T-helper 1 cell (primary cell): ENCODE measurements around the gene TOX2.

ENCODE experiments used
- DNase-seq, 5 donors: peaks; one replicate each; pipeline ENCODE4 v3.0.0-alpha.2; 2012 to 2020

The TOX2 gene

DNA sequence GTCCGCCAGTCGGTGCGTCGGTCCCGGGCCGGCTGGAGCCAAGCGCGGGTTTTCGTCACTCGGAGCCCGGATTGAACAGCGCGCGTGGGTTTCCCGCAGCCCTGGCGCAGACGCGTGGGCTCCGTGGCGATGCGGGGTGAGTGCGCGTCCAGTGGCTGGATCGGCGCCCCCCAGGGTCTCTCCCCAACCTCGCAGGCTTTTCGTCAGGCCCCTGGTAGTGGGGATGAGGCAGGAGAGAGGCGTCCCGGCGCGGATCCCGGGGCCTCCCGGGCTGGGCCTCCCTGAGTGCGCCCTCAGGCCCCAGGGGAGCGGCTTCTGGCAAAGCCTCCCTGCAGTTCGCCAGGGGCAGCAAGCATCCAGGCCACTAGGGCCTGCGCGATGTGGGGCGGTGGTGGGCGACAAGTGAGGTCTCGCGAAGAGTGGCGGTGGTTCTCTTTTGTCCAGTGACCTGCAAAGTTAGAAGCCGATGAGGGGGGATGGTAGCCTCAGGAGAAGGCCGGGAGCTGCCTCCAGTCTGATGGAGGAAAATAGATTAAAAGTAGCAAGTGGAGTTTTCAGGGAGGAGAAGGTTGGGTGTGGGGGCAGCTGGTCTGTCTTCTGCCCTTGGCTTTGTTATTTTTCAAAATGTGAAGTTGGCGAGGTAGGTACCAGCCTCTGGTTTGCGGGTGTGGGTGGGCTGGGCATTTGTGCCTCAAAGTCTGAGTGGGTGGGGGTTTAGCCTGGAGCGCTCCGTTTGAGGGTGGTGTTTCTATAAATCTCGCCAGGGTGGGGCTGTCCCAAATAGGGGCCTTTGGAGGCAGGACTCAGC is 1.6 kb downstream of the TOX2 start:
- DNase-seq, result no peak

DNA sequence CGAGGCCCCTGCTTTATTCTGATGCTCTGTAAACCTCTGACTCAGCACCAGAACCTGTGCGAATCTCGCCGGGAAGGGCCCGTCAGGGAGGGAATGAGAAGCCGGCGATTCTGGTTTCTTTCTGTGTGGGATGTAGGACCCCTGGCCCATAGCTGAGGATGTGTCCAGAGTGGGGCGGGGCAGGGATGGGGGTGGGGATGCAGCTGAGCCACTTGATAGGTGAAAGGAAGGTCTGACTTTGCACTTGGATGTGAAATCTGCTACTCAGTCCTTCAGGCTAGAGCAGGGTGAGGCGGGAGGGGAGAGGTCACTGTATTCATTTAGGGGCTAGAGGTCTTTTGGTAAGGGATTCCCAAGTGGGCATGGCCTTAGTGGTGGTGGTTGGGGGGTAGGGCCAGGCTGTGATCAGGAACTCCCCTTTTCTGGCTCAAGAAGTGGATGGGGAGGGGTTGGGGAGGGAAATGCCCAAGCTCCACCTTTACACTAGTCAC is 2.3 kb downstream of the TOX2 start:
- peak in 1 of 5 donors; percentile 17 for DNase-seq

DNA sequence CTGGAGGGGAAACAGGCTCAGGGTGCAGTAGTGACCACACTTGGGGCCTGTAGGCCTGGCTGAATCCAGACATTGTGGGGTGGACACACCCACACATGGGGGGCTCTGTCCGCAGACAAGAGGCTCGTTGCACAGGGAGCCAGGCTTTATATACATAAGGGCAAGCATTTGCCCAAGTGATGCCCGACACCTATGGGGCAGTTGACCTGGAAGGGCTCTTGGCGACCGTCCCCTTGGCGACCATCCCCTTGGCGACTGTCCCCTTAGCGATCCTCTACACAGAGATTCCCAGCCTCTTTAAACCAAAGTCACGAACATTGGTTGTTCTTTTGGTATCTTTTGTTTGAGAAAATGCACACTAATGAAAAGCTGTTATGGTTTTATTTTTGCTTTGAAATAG is 2.7 kb downstream of the TOX2 start:
- DNase-seq, result no peak

DNA sequence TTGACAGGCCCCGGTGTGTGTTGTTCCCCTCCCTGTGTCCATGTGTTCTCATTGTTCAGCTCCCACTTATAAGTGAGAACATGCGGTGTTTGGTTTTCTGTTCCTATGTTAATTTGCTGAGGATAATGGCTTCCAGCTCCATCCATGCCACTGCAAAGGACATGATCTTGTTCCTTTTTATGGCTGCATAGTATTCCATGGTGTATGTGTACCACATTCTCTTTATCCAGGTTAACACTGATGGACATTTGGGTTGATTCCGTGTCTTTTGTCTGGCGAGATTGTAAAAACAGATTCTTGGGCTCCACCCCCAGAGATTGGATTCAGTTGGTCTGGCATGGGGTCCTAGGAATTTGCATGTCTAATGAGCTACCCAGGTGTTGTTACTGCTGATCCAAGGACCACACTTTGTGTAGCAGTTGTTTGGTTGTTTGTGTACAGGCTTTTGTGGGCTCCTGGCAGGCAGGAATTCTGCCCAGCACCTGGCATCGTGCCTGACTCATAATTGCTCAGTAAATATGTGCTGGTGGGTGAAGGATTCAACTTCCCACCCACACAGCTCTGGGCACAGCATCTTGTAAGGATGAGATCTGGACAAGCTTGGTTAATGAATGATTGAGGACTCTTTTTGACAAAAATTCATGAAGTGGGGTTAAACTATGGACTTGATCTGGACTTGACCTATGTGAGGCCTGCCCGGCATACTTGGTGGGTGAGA is 5.2 kb downstream of the TOX2 start:
- DNase-seq, result no peak

DNA sequence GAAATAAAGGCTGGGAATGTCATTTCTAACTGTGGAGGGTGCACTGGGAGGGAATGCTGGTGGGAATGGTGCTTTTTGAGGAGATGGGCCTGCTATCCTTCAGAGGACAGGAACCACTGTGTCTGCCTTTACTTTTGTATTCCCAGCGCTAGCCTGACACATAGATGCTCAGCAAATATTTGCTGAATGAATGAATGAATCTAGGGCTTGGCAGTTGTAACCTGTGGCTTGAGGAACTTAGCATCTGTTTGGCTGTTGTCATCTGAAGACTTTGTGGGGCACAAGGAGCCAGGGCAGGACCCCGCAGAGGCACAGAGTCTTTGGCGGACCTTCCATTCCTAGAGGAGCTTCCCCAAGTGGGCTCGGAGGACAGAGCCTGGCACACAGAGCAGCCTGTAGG is 6.1 kb downstream of the TOX2 start:
- no peak for DNase-seq

DNA sequence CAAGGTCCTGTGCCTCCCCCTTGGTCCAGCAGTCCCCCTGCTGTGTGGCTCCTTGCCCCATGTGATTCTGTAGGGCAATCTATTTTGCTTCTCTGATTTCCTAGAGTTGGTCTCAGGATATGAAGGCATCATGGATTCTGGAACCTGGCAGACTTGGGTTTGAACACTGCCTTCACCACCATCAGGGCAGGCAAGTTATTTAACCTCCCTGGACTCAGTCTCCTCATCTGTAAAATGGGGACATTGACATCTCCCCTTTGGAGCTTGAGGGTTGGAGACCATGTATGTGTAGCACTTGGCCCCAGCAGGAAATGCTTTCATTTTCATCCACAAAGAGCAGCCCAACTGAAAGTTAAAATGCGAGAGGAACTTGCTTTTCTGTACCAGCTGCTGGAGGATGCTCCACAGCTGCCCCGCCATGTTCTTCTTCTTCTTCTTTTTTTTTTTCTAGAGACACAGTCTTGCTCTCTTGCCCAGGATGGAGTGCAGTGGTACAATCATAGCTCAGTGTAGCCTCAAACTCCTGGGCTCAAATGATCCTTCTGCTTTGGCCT is 6.7 kb downstream of the TOX2 start:
- DNase-seq, result peak in 1 of 5 donors; percentile 51

DNA sequence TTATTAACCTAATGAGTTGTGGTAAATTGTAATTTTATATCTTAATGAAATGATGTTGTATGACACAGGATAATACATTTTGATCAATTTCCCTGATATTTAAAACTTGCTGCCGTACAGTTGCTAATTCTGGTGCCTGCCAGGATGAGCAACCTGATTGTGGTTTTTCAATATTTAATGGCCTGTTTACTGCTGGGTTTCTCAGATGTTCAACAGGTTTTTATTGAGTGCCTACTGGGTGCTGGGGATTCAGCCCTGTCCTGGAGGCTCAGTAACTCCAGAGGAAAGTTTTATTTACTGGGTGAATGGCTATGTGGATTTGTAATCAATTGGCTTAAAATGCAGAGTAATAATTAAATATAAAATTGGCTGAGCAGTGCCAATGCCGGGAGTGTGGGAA is 8.0 kb downstream of the TOX2 start:
- no peak for DNase-seq

DNA sequence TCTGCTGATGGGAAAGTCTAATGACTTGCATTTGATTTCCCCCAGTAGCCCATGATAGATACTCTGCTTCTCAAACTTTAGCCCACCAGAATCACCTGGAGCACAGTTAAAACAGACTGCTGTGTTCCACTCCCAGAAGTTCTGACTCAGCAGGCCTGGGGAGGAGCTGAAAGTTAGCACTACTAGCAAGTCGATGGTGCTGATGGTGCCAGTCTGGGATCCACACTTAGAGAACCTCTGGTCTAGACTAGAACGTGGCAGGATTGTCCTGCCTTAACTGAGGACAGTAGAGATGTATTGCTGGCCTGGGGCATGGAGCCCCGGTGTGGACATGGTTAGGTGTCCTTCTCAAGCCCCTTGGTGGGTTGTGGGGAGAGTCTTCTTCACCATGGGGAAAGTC is 8.7 kb downstream of the TOX2 start:
- DNase-seq, result no peak

DNA sequence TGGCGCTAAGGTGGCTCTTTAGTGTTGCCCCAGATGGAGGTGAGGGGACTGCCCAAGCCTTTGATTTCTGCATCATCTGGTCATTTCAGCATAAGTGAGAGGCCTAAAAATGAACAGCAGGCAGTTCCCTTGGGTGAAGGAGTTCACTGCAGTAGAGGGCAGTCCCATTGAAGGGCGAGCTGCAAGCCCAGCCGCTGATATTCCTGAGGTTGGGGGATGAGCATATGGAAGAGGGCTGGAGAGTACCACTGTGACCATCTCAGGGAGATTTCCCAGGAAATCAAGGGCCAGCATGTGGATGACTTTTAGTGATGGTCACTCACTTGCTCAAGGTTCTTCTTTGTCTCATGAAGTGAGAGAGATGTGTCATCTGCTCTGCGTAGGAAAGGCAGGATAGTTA is 9.3 kb downstream of the TOX2 start:
- DNase-seq, result no peak

DNA sequence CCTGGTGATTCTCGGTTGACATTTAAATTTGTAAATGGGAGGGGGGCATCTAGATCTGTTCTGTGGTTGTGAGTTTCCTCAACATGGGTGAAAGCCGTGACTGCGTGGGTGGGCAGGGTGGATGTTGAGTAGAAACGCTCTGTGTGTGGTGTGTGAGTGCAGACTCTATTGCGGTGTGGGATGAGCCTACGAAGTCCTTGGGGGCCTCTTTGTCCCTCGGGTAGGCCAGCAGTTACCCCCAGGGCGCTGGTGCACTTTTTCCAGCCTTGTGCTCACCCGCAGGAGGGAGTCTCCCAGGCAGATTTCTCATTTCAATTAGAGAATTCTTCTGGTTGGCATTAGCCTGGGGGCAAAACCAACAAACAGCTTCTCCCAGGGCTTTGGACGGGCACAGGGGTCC is 10.6 kb downstream of the TOX2 start:
- DNase-seq, result peak in 1 of 5 donors; percentile 25

DNA sequence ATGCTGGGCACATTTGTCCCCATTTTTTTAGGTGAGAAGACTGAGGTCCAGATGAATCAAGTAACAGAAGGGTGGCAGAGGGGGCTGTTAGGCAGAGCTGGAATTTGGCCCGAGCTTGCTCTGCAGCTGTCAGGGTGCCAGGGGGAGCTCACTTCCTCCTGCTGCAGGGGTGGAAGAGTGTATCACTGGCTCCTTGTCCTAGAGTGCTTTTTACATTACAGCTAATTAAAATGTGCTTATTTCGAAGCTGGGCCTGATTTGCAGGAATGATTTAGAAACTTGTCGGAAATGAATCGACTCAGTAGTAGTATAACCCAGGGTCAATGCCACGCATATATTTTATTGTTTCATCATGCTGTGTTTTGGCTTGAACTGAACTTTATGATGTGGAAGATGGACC is 11.1 kb downstream of the TOX2 start:
- DNase-seq, result no peak

DNA sequence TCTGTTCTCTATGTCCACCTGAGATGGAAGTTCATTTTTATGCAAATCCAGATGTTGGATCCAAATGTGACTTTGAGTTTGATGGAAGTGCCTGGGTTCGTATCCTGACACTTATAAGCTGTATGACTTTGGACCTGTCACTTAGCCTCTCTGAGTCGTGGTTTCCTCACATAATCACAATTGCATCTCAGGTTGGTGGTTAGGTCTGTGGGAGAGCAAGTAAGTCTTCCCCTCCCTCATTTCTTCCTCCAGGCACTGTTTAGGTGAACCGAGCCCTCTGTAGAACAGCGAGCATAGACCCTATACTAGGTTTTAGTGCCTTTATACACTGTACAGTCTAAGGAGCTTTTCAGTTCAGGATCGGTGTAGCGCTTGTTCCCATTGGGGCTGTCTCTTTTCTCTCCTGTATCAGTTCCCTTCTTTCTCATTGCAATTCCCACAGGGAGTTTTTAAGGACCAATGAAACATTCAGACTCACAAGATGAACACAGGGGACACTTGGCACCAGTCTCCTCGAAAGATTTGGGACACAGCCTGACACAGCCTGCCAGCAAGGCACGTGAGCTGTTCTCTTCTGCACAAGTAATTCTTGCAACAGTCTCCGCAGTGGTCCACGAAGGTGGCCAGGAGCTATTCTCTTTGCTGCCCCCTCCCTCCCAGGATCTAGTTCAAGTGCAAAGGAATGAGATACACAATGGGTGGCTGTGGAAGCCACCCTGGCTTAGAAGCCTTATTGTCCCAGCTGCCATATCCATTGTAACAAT is 11.8 kb downstream of the TOX2 start:
- DNase-seq, result no peak

DNA sequence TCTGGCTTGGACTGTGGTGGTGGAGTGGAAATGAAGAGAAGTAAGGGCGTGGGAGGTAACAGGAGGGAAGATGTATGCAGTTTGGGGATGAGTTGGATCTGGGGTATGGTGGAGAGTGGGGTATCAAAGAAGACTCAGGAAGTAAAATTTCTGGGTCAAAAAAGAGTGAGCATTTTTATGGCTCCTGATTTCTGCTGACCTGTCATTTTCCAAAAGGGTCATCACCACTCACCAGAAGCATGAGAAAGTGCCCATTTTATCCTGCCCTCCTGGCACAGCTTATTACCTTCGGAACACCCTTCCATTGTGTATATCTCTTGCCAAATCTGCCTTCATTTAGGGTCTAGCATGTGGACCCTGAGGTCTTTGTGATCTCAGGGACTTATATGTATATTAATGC is 17.3 kb downstream of the TOX2 start:
- DNase-seq, result no peak

DNA sequence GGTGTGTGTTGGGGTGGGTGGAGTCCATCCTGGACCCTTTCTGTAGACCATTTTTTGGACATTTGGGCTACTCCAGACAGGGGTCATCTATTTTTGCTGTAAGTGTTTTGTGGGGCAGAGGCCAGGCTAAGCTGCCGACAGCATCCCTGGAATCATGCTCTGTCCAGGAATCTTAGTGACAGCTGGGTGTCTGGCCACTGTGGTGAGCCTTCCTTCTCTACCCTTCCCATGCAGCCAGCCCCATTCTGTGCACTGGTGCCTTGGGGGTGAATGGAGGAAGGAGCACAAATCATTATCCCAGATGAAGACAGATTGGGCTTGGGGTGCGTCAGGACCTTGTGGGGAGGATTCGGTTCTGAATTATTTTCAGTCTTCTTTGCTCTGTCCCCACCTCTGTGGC is 20.2 kb downstream of the TOX2 start:
- DNase-seq, result no peak

DNA sequence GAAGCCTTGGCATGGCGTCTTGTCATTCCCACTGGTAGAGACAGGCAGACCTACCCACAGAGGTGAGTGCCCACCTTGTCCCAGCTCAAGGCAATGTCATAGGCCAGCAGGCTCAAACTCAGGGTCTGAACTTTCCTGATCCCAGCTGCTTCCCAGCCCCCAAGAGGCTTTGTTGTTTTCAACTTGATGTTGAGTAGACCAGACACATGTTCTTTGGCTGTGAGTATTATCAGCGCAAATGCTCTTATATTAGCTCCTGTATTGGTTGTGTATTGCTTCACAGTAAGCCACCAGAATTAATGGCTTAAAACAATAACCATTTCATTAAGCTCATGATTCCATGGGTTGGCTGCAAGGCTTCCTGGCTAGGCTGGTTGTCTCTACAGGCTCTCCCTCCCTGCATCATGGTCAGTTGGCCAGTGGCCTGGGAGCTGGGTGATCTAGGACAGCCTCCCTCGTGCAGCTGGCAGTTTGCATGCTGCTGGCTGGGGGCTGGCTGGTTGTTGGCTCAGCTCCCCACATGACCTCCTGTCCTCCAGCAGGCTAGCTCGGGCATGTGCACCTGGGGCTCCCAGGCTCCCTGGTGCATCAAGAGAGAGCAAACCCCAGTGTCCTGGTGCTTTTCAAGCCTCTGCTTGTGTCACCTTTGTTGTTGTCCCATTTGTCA is 21.6 kb downstream of the TOX2 start:
- no peak for DNase-seq

DNA sequence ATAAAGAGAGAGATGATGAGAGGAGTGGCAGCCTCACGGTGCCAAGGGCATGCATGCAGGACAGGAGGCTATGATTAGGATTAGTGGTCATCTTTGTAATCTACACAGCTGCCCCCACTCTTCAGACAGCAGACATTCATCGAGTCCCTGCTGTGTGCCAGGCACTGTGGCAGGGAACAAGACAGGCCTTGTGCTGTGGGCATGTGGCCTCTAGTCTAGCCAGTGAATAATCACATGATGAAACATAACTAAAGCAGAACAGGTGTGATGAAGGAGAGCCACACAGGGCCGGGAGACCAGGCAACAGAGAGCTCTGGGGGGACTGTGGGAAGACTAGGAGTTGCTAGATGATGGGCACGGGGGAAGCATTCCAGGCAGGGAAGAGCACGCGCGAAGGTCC is 22.2 kb downstream of the TOX2 start:
- no peak for DNase-seq

DNA sequence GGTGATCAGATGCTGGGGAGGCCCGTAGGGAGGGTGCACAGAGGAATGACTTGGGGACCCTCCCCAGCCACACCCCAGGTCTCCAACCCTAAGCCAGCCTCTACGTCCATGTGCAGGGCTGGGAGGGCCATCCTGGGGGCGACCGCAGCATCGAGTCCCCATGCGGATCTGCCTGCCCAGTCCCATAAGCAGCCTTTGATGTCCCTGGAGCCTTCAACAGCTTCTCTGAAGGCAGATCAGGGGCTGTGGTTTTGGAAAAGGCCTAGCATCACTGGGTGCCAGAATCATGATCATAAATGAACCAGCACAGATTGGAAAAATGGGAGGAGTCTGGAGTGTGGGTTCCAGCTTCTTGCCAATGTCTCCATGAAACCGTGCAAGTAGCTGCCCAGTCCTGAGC is 22.9 kb downstream of the TOX2 start:
- DNase-seq, result no peak

DNA sequence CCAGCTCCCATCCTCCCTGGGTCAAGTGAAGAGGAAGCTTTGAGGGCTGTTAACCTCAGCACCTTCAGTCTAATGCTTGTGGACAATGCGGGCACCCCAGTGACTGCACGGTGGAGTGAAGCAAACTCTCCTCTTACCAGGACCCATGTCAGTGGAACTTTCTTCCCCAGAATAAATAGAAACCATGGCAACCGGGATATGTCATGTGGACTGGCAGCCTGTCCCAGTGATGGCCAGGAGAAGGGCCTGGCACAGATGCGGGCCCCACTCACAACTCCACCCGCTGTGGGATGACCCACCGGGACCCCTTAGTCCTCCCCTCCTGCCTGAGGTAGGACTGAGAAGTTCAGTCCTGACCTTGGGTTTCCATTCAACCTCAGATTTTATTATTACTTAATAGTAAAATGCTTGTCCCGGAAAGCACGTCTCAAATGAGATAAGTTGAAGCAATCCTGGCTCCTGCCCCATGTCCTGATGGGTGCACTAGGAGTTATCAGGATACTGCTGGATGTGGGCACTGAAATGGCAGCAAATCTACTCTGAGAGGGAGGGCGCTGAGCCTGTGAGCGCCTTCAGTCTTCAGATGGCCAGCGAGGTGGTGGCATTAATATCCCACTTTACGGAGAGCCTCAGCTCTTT is 23.5 kb downstream of the TOX2 start:
- DNase-seq, result no peak

DNA sequence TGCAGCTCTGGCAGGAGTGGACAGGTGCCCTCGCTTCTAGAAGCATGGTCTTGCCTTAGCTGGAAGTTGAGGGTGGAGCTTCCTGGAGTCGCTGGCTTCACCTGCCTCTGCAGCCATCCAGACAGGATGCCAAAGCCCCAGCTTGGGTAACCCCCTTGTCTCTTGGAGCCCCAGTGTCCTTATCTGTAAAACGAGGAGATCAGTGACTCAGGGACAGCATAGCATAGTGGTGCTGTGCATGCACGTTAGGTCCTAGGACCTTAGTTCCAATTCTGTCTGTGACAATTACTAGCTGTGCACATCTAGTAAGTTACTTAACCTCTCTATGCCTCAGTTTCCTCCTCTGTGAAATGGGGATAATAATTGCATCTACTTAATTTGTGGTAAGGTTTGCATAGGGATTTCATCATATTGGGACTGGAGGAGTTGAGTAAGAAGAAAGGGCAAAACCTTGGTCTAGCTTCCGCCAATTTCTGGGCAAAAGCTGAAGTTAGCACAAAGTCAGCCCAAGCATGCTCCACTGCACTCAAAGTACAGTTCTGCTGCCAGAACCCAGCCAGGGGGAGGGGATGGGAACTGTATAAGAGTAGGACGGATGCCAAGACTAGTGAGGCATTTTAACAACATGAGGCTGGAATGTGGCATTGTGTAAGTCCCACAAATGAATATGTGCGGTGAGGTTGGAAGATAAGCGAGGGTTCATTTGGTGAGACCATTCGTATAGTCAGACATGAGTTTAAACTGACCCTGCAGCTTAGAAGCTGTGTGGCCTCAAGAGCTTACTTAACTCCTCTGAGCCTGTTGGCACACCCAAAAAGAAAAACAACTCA is 24.5 kb downstream of the TOX2 start:
- no peak for DNase-seq

DNA sequence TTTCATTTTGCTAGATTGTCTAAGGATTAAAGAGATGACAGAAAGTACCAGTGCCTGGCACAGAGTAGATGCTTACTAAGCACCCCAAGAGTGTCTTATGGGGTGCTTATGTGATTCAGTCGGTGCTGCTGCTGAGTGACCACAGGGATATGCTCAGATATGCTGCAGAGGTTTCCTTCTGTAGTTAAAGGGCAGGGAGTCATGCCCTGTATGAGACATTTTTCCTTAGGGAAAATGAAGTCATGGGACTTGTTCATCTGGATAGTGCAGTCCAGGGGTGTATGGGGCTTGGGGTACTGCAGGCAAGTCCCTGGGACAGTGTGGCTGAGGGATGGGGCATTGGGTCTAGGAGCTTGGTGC is 25.1 kb downstream of the TOX2 start:
- no peak for DNase-seq

DNA sequence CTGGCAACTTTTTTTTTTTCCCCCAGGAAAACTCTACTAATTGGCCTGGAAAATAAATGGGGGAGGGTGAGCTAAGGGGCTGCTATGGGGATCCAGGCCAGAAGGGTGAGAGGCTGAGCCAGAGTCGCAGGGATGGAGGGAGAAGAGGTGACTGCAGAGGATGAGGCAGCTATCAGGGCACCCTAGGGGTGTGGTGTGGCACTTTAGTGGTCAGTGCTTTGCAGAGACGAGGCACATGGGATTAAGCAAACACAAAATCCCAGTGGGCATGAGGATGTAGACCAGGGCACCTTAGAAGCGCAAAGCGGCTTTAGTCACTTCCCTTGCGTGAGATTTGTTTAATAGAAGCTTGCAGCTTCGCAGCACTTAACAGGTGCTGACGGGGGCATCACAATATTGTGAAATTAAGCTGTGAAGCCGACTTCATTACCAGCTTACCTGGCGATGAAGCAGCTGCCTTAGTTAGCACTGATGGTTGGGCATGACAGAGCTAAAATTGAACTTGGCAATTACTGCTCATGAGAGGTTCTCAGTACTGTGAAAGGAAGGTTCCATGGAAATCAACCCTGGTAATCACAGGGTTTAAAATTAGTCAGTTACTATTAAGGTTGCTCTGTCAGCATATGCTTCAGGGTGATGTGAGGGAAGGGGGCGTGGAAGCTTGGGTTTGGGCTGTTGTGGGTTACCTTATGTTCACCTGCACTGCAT is 26.0 kb downstream of the TOX2 start:
- DNase-seq, result peak in 1 of 5 donors; percentile 33
